H54 (cell line): Measurements from ENCODE around the gene OTOL1.

Experiments used
- DNase-seq: peaks from one replicate; pipeline ENCODE4 v3.0.0; 2011; ENCODE audit warnings: low spot score, mixed read lengths; ENCODE audit not compliant: insufficient read length
- FAIRE-seq: peaks from 3 replicates; lab custom pipeline; 2011; peaks lifted over from hg19 to GRCh38; lab: Jason Lieb, UNC
- POLR2A ChIP-seq: IDR thresholded peaks from 2 replicates; pipeline ENCODE4 v1.6.1; 2011; ENCODE audit warnings: low read depth, mild to moderate bottlenecking, low read length

Gene OTOL1

DNA sequence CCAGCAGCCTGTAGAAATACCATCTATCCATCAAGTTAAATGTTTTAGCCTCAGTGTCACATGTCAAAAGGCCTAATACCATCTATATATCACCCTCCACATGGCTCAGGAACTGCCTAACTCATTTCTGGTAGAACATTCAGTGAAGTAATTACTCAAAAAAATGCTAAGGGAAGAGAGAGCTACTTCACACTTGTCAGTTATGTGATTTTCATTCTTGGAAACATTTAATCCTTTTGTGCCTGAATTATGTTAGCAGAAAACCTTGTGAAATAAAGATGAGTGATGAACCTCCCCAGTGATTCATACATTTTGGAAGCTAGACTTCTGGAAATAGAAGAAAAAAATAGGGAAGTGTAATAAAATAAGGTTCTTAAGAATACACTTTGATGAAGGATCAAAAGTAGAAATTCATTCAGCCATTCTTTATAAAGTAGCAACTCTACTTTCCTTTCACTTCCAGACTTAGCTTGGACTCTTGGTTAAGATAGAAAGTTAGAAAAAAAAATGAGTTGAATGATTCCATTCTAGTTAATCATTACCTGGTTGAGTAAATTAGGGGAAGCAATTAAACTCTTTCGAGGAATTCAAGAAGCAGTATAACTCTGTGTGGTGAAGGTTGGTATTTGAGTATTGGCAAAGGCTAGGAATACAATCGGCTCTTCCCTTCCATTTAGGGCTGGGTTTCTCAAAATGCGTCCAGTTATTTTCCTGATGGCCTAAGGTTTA lies 3.6 kb downstream of the OTOL1 start:
- DNase-seq (no peak), FAIRE-seq (no peak)
- TF ChIP-seq POLR2A = no peak

DNA sequence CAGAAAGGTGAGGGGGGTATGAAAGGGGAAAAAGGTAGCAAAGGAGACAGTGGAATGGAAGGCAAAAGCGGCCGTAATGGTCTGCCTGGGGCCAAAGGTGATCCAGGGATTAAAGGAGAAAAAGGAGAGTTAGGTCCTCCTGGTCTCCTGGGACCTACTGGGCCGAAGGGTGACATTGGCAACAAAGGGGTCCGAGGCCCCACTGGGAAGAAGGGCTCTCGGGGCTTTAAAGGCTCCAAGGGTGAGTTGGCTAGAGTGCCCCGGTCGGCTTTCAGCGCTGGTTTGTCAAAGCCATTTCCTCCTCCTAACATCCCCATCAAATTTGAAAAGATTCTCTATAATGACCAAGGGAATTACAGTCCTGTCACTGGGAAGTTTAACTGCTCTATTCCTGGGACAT lies 6.7 kb downstream of the OTOL1 start:
- TF ChIP-seq POLR2A = no peak
- FAIRE-seq (no peak), DNase-seq (no peak)

DNA sequence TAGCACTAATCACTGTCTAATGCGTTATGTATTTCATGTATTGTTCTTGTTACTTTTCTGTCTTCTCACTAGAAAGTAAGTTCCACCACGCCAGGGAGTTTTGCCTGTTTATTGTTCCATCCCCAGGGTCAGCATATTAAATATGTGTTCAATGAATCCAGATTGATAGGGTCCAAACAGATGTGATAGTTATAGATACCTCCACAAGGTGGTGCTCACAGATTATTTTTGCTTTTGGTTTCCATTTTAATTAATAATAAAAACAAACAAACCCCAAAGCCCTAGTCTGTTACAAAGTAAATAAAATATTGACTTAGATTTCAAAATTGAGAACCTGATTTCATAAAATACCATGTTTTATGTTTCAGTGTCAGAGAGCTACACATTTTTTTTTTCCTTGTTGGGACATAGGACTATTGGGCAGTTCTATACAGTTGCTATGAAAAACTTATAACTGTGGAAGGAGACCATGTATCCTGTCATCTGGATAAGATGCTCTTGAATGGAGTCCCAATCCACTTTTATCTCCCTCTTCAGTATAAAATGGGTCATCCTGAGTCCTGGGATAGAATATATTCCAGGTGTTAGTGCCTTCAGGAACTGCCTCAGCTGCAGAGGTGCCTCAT lies 12.4 kb downstream of the OTOL1 start:
- TF ChIP-seq POLR2A = no peak
- no peak for DNase-seq
- FAIRE-seq = no peak

DNA sequence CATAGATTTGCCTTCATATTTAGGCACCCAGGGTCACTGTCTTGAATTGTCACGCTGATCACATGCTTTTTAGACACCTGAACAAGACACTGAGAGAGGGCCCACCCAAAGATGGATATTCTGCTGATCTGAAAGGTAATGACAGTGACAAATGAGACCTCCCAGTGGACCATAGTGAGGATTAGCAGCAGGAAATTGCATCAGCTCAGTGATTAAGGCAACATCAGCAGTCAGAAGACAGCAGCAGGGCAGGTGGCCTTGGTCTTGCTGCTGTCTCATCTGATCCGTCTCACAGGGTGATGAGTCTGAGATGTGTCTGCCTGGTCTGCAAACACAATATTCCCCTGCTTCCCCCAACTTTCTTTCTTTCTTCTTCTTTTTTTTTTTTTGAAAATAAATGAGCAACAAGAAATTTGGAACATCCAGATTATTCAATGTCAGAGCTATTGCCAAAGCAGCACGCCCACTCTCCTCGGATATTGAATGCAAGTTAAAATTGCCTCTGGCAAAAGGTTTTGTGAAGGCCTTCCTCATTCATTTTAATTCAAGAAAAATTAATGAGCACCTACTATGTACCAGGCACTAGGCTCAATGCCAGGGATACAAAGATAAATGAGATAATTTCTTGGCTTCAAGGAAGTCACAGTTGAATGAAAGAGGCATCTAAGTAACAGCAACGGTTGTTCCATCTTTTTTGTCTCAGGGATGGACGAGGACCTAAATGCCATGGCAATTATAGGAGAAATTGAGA lies 14.1 kb downstream of the OTOL1 start:
- FAIRE-seq = no peak

GRCh38 chr3:161523916-161524315 lies 27.3 kb downstream of the OTOL1 start:
- FAIRE-seq (no peak), DNase-seq (no peak)
- no peak for TF ChIP-seq POLR2A

More for the DNA sequence above, 14.1 kb downstream of the OTOL1 start:
- TF ChIP-seq POLR2A = no peak
- no peak for DNase-seq

- DNase-seq (no peak), FAIRE-seq (no peak)
Measured at GRCh38 chr3:161531930-161532329, 35.3 kb downstream of the OTOL1 start.

DNA sequence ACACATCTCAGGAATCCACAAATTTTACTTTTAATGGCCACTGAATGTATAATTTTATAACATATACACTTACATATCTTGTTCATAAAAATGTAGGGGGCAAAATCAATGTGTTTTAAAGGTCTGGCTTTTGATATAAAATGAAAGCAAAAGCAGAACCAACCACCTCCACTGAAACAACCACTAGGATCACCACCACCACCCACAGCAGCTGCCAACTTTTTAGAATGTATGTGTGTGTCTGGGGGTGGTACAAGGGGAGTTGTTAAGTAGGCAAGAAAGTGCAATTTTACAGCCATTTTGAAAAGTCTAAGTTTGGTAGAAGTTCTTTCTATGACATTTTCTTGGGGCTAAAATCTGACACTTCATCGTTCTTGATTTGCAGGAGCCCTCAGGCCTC lies 44.0 kb downstream of the OTOL1 start:
- no peak for TF ChIP-seq POLR2A
- FAIRE-seq = no peak
- DNase-seq = no peak

More at GRCh38 chr3:161531930-161532329, 35.3 kb downstream of the OTOL1 start:
- no peak for TF ChIP-seq POLR2A

- no peak for TF ChIP-seq POLR2A
- FAIRE-seq = no peak
- DNase-seq = no peak
Measured at GRCh38 chr3:161545824-161546223, 49.2 kb downstream of the OTOL1 start.

- TF ChIP-seq POLR2A = no peak
- no peak for FAIRE-seq
- no peak for DNase-seq
Measured at GRCh38 chr3:161548301-161548700, 51.7 kb downstream of the OTOL1 start.

DNA sequence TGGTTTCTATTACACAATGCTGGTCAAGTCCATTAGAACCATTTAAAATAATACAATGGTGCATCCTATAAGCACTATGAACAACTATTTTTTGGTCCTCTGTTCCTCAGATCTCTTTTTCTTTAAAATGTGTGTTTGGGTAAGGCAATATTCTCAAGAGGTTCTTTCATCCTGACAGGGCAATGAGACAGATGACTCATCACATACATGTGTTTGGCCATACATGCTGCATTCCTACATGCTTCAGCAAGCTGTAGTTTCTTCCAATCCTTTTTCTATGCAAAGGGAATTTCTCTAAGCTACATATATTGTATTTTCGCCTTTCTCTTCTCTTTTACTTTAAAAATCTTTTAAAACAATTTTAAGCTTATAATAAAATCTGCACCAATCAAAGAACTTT lies 52.7 kb downstream of the OTOL1 start:
- DNase-seq = no peak
- no peak for TF ChIP-seq POLR2A
- no peak for FAIRE-seq

GRCh38 chr3:161550491-161551195 lies 54.0 kb downstream of the OTOL1 start:
- DNase-seq (no peak), FAIRE-seq (no peak)
- no peak for TF ChIP-seq POLR2A

DNA sequence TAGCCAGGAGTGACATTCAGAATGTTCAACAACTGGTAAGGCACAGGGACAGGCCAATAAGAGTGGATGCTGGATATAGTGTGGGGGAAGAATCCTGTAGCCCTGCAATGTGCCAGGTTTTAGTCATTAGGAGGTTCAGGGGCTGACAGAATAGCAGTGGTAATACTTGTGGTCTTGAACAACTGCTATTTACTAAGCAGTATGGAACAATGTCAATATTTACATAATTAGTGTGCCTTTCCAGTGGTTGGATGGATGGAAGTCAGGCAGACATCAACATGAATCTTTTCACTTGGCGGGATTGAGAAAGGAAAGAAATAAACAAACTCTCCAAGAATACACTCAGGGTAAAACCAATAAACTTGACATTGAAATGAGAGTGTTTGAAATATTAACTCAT lies 55.1 kb downstream of the OTOL1 start:
- FAIRE-seq (no peak), DNase-seq (no peak)
- TF ChIP-seq POLR2A = no peak

- no peak for DNase-seq
Measured at GRCh38 chr3:161552984-161553560, 56.5 kb downstream of the OTOL1 start.

More at GRCh38 chr3:161552984-161553560, 56.5 kb downstream of the OTOL1 start:
- TF ChIP-seq POLR2A = no peak
- no peak for FAIRE-seq
